CD4-positive, CD25-positive, alpha-beta regulatory T cell (primary cell): ENCODE data around the gene MXI1. TPM values are rescaled to one million over a fixed set of nuclear protein-coding genes. Genes with fewer than 3 reads are reported as not detected.

Experiments used
- ATAC-seq, 2 donors: fragments of 150-1000 bp; cut with Tn5 transposase; one replicate each; pipeline ENCODE4 v1.10.0; 2021; ENCODE audit warnings: low read depth in 2 of 2, moderate number of reproducible peaks in 2 of 2, moderate library complexity in 1 of 2
- DNase-seq, 3 donors: peaks; one replicate each; pipeline versions ENCODE4 v3.0.0 to v3.0.0-alpha.2; 2012 to 2022; ENCODE audit warnings: mixed read lengths in 1 of 3
- H3K27ac ChIP-seq: one replicate; pipeline ENCODE4 v1.7.0; 2013; ENCODE audit warnings: mild to moderate bottlenecking, low read length; ENCODE audit not compliant: insufficient read depth, poor library complexity, severe bottlenecking
- H3K27me3 ChIP-seq: one replicate; pipeline ENCODE4 v1.7.0; 2013; ENCODE audit warnings: low read length; ENCODE audit not compliant: control insufficient read depth, insufficient read depth
- H3K36me3 ChIP-seq: one replicate; pipeline ENCODE4 v1.7.0; 2013; ENCODE audit warnings: mild to moderate bottlenecking, low read length, moderate library complexity; ENCODE audit not compliant: control insufficient read depth, insufficient read depth
- H3K4me1 ChIP-seq: 2 replicates; pipeline ENCODE4 v1.7.0; 2013; ENCODE audit warnings: mild to moderate bottlenecking, low read length; ENCODE audit not compliant: insufficient read depth, control insufficient read depth, poor library complexity, severe bottlenecking
- H3K4me3 ChIP-seq: one replicate; pipeline ENCODE4 v1.7.0; 2013; ENCODE audit warnings: low read depth, mild to moderate bottlenecking, low read length, moderate library complexity
- H3K9me3 ChIP-seq, 2 experiments: 1 replicate in 1 of 2; 2 replicates in 1 of 2; pipeline ENCODE4 v1.7.0; 2013; ENCODE audit warnings: low read length in 2 of 2, mild to moderate bottlenecking in 1 of 2, moderate library complexity in 1 of 2; ENCODE audit not compliant: control insufficient read depth in 2 of 2
- H3K27ac Mint-ChIP-seq, 3 donors: one replicate each; pipeline ENCODE4 v1.8.0; 2020 to 2022; ENCODE audit warnings: mild to moderate bottlenecking in 3 of 3, mixed read lengths in 3 of 3, moderate library complexity in 2 of 3
- H3K27me3 Mint-ChIP-seq: one replicate; pipeline ENCODE4 v1.8.0; 2022; ENCODE audit warnings: mild to moderate bottlenecking, mixed read lengths
- H3K36me3 Mint-ChIP-seq: one replicate; pipeline ENCODE4 v1.8.0; 2020; ENCODE audit warnings: mixed read lengths
- H3K4me1 Mint-ChIP-seq, 4 donors: one replicate each; pipeline ENCODE4 v1.8.0; 2020 to 2022; ENCODE audit warnings: mixed read lengths in 4 of 4, mild to moderate bottlenecking in 1 of 4
- H3K4me3 Mint-ChIP-seq, 4 donors: one replicate each; pipeline ENCODE4 v1.8.0; 2020 to 2022; ENCODE audit warnings: mild to moderate bottlenecking in 4 of 4, mixed read lengths in 4 of 4, moderate library complexity in 3 of 4
- H3K9me3 Mint-ChIP-seq, 7 donors: one replicate each; pipeline ENCODE4 v1.8.0; 2020 to 2022; ENCODE audit warnings: mixed read lengths in 7 of 7, mild to moderate bottlenecking in 3 of 7, moderate library complexity in 2 of 7
- polyA plus RNA-seq, 4 donors: library from polyadenylated mRNA; unstranded; fragments of 300-500 nt; fragmentation: Illumina TruSeq; gene quantifications; one replicate each; pipeline ENCODE4 v1.2.3, GENCODE V29; 2021
- total RNA-seq: library from RNA; stranded (reverse); gene quantifications from one replicate; pipeline ENCODE4 v1.2.3, GENCODE V29; 2022

The MXI1 gene
- total and polyA plus RNA-seq, 5 donors from 2014 or later: 34.2 to 56.8 (median 42.9) TPM

DNA sequence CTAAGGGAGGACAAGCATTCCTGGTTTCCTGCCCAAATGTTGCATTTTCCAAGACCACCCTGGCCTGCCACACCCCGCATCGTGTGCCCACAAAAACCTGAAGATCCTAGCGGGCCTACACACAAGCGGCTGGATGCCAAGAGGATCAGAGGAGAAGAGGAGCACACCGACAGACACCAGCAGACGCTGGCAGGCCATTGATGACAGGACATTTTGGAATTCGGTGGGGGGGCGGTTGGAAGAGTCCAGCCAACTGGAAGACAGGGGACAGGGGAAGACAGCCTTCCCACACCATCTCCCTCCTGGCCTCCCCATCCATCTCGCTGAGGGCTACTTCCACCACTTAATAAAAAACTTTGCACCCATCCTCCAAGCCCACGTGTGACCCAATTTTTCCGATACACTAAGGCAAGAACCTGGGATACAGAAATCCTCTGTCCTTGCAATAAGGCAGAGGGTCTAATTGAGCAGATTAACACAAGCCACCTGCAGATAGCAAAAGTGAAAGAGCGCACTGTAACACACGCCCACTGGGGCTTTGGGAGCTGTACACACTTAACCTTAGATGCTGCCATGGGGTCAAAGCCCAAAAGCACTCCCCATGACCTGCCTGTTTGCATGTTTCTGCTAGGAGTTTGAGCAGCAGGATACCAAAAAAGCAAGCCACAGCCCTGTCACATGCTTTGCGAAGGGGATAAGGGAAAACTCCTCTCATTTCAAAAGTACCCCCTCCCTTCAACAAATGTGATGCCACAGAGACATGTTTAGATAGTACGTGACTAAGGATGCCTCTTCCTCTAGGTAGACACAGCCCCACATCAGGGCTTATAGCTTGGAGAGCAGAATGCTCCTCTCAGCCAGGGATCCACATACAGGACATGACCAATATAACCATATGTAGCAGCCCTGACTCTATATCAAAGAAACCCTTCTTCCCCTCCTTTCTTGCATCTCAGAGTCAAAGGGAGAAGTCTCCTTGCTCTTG is 110.8 kb downstream of the MXI1 start:
- Mint-ChIP-seq H3K4me3 (no peak overlapping the region), H3K9me3 (peaks cover 0 to 14% (median 2%) of the 10 kb centered on the region in 7 donors), H3K27me3 (peaks cover 34% of the 10 kb centered on the region), H3K4me1 (no peaks in the 10 kb centered on the region), H3K36me3 (no peaks in the 10 kb centered on the region), H3K27ac (no peak overlapping the region)
- ATAC-seq: no peak
- no peaks in the 10 kb centered on the region for H3K4me1 ChIP-seq
- peaks cover 0 to 3% of the 10 kb centered on the region in 2 experiments for H3K9me3 ChIP-seq
- no peaks in the 10 kb centered on the region for H3K36me3 ChIP-seq
- no peak overlapping the region for H3K4me3 ChIP-seq
- DNase-seq: no peak
- no peak overlapping the region for H3K27ac ChIP-seq
- peaks cover 5% of the 10 kb centered on the region for H3K27me3 ChIP-seq

DNA sequence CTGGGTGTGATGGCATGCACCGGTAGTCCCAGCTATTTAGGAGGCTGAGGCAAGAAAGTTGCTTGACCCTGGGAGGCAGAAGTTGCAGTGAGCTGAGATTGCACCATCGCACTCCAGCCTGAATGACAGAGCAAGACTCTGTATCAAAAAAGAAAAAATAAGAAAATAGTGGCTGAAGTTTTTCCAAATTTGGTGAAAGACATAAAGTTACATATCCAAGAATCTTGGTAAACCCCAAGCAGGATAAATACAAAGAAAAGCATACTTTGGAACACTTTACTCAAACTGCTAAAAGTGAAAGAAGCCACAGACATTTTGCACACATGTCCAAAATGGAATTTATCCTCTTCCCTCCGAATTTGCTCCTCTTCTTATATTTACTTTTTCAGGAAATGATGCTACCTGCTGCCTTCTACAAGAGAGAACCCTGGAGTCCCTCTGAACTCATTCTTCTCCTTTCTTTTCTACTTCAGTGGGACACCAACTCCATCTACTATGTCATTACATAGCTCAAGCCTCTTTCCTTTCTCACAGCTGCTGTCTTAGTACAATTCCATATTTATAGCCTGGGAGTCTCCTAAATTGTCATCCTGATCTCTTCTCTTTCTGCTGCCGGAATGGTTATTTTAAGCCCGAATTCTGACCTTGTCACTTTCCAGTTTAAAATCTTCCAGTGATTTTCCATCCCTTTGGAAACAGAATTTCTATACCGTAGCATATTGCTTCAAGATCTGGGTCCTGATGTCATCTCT is 114.6 kb downstream of the MXI1 start:
- no peak overlapping the region for H3K27ac Mint-ChIP-seq
- Histone ChIP-seq H3K27ac (no peak overlapping the region), H3K27me3 (no peaks in the 10 kb centered on the region), H3K9me3 (peaks cover 0 to 3% of the 10 kb centered on the region in 2 experiments), H3K36me3 (no peaks in the 10 kb centered on the region), H3K4me1 (no peaks in the 10 kb centered on the region), H3K4me3 (no peak overlapping the region)
- DNase-seq (no peak), ATAC-seq (no peak)
- H3K4me1 Mint-ChIP-seq: no peaks in the 10 kb centered on the region
- peaks cover 21% of the 10 kb centered on the region for H3K27me3 Mint-ChIP-seq
- H3K36me3 Mint-ChIP-seq: no peaks in the 10 kb centered on the region
- H3K9me3 Mint-ChIP-seq: peaks cover 0 to 14% (median 2%) of the 10 kb centered on the region in 7 donors
- H3K4me3 Mint-ChIP-seq: no peak overlapping the region

DNA sequence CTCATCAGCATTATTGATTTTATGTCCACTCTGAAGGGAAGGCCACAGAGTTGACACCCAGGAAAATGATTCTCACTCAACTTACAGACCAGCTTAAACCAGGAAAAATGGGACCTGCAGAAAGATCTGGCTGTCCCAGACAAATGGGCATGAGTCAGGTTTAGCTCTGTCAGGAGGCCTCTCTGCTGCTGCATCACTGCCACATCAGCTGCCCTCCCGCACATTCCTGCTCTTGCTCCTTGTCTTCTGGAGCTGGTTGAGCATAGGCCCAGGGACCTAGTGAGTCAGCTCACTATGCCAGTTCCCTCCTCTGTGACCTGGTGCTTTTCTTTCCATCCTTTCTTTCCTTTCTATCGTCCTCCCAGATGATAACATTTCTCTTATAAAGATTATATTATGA is 116.1 kb downstream of the MXI1 start:
- no peak overlapping the region for H3K27ac Mint-ChIP-seq
- Histone ChIP-seq H3K27ac (no peak overlapping the region), H3K4me3 (no peak overlapping the region), H3K9me3 (peaks cover 0 to 3% of the 10 kb centered on the region in 2 experiments), H3K36me3 (no peaks in the 10 kb centered on the region), H3K27me3 (peaks cover 3% of the 10 kb centered on the region), H3K4me1 (no peaks in the 10 kb centered on the region)
- peaks cover 16% of the 10 kb centered on the region for H3K27me3 Mint-ChIP-seq
- H3K4me1 Mint-ChIP-seq: no peaks in the 10 kb centered on the region
- H3K9me3 Mint-ChIP-seq: peaks cover 0 to 14% (median 2%) of the 10 kb centered on the region in 7 donors
- ATAC-seq: no peak
- H3K4me3 Mint-ChIP-seq: no peak overlapping the region
- no peaks in the 10 kb centered on the region for H3K36me3 Mint-ChIP-seq
- no peak for DNase-seq

DNA sequence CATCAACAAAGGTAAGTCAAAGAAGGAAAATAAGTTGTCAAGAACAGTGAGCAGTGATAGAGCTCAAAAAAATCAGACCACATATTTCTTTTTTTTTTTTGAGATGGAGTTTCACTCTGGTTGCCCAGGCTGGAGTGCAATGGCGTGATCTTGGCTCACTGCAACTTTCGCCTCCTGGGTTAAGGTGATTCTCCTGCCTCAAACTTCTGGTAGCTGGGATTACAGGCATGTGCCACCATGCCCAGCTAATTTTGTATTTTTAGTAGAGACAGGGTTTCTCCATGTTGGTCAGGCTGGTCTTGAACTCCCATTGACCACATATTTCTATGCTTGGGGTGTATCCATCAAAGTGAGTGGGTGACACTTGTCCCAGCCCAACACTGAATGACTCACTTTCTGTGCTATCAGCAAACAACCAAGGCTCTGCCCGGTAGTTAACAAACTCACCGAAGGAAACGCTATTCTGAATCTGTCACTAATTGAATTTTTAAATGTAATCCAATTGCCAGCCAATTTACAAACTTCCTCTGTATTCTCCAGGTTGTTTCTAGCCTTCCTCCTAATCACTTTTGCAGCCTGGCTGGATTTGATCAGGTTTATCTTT is 116.9 kb downstream of the MXI1 start:
- Histone ChIP-seq H3K27me3 (peaks cover 3% of the 10 kb centered on the region), H3K27ac (no peak overlapping the region), H3K4me3 (no peak overlapping the region), H3K36me3 (no peaks in the 10 kb centered on the region), H3K9me3 (peaks cover 0 to 3% of the 10 kb centered on the region in 2 experiments), H3K4me1 (no peaks in the 10 kb centered on the region)
- Mint-ChIP-seq H3K9me3 (peaks cover 0 to 14% (median 2%) of the 10 kb centered on the region in 7 donors), H3K27me3 (peaks cover 16% of the 10 kb centered on the region), H3K36me3 (no peaks in the 10 kb centered on the region), H3K27ac (no peak overlapping the region), H3K4me3 (no peak overlapping the region), H3K4me1 (no peaks in the 10 kb centered on the region)
- ATAC-seq: no peak
- DNase-seq: no peak

DNA sequence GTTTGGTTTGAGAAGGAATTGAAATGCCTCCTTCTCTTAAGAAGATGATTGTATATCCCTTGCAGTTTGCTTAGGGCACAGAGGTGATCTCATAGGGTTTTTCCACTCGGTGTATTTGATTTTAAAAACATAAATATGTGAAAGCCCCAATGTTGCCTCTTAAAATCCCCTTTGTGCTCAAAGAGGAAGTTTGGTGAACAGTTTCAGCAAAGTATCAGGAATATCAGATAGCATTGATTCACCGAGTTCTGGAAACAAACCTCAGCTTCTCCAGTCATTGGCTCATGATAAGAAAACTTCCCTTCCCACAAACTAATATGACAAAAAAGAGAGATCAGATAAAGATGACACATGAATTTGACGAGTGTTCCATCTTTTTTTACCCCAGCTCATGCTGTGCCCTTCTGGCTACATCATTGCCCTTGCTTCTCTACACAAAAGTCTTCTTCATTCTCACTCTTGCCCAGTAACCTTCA is 117.4 kb downstream of the MXI1 start:
- no peaks in the 10 kb centered on the region for H3K4me1 Mint-ChIP-seq
- ATAC-seq (no peak), DNase-seq (no peak)
- H3K36me3 Mint-ChIP-seq: no peaks in the 10 kb centered on the region
- H3K4me3 Mint-ChIP-seq: no peak overlapping the region
- H3K9me3 Mint-ChIP-seq: peaks cover 0 to 14% (median 2%) of the 10 kb centered on the region in 7 donors
- H3K4me1 ChIP-seq: no peaks in the 10 kb centered on the region
- H3K27me3 Mint-ChIP-seq: peaks cover 11% of the 10 kb centered on the region
- H3K36me3 ChIP-seq: no peaks in the 10 kb centered on the region
- peaks cover 0 to 3% of the 10 kb centered on the region in 2 experiments for H3K9me3 ChIP-seq
- H3K27me3 ChIP-seq: peaks cover 3% of the 10 kb centered on the region
- no peak overlapping the region for H3K27ac ChIP-seq
- no peak overlapping the region for H3K4me3 ChIP-seq
- peak overlapping the region in 1 of 3 donors; percentile 23 for H3K27ac Mint-ChIP-seq

DNA sequence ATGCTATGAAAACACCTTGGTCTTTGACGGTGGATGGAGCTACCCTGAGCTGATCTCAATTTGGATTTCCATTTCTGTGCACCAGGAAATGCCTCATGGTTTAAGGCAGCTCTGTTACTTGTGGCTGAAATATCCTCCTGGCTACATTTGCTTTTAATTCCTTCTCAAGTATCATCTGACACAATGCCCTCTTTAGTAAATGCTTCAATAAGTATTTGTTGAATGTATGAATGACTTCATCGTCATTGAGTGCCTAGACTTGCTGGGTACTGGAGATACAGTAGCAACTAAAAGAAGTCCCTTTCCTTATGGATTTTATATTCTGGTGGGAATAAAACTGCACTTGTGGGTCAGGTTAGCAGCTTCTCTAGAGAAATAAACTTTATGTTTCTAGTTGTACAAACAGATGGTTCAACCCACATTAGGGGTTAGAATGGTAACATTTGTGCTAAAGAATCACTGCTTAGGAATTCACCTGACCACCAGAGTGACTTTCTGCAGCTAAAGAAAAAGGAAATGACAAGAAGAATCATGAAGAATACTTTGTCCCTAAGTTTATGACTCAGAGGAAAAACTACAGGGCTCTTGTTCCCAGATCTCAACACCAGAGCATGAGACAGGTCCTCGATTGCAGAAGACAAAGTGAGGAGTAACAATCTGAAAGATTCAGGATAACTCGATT is 119.1 kb downstream of the MXI1 start:
- Mint-ChIP-seq H3K4me1 (no peaks in the 10 kb centered on the region), H3K27ac (no peak overlapping the region), H3K9me3 (peaks cover 0 to 16% (median 7%) of the 10 kb centered on the region in 7 donors), H3K4me3 (no peak overlapping the region), H3K27me3 (peaks cover 5% of the 10 kb centered on the region), H3K36me3 (no peaks in the 10 kb centered on the region)
- peaks cover 5 to 11% of the 10 kb centered on the region in 2 experiments for H3K9me3 ChIP-seq
- no peaks in the 10 kb centered on the region for H3K4me1 ChIP-seq
- H3K36me3 ChIP-seq: no peaks in the 10 kb centered on the region
- DNase-seq (no peak), ATAC-seq (no peak)
- H3K4me3 ChIP-seq: no peak overlapping the region
- no peak overlapping the region for H3K27ac ChIP-seq
- H3K27me3 ChIP-seq: peaks cover 3% of the 10 kb centered on the region
